CD14-positive monocyte (primary cell): ENCODE data around the gene AANAT. TPM values are rescaled to one million over a fixed set of nuclear protein-coding genes. Genes with fewer than 3 reads are reported as not detected.

ENCODE experiments used
- DNase-seq, 3 donors: peaks; one replicate each; pipeline ENCODE4 v3.0.0-alpha.2; 2011 to 2022
- H2AFZ ChIP-seq: 2 replicates; pipeline ENCODE4 v1.6.0; 2012; ENCODE audit warnings: mild to moderate bottlenecking, low read depth, low read length, inconsistent platforms; ENCODE audit not compliant: insufficient read depth, poor library complexity, severe bottlenecking
- H3K27ac ChIP-seq, 2 donors: 1 replicate in 1 of 2; 2 replicates in 1 of 2; pipeline ENCODE4 v1.5.1; 2012 to 2013; ENCODE audit warnings: low read length in 2 of 2, control low read depth in 1 of 2, inconsistent platforms in 1 of 2, low read depth in 1 of 2, mild to moderate bottlenecking in 1 of 2
- H3K27me3 ChIP-seq, 2 donors: one replicate each; pipeline versions ENCODE4 v1.6.0 to v1.6.1; 2011 to 2013; ENCODE audit warnings: low read length in 2 of 2; ENCODE audit not compliant: control insufficient read depth in 2 of 2, insufficient read depth in 2 of 2
- H3K36me3 ChIP-seq, 2 donors: replicated peaks in 1 of 2; 1 replicate in 1 of 2; 2 replicates in 1 of 2; pipeline versions ENCODE4 v1.5.1 to v1.6.1; 2012 to 2013; ENCODE audit warnings: low read length in 2 of 2, control low read depth in 1 of 2, inconsistent platforms in 1 of 2, mild to moderate bottlenecking in 1 of 2; ENCODE audit not compliant: insufficient read depth in 2 of 2, control insufficient read depth in 1 of 2
- H3K4me1 ChIP-seq, 2 donors: 1 replicate in 1 of 2; 2 replicates in 1 of 2; pipeline versions ENCODE4 v1.5.1 to v1.6.1; 2012 to 2013; ENCODE audit warnings: low read length in 2 of 2, control low read depth in 1 of 2, inconsistent platforms in 1 of 2, mild to moderate bottlenecking in 1 of 2, moderate library complexity in 1 of 2; ENCODE audit not compliant: insufficient read depth in 2 of 2, control insufficient read depth in 1 of 2
- H3K4me2 ChIP-seq: replicated peaks from 2 replicates; pipeline ENCODE3; 2012; ENCODE audit warnings: low read length, moderate library complexity, mild to moderate bottlenecking; ENCODE audit not compliant: poor library complexity, severe bottlenecking; ENCODE audit errors: extremely low read depth
- H3K4me3 ChIP-seq, 3 experiments: fragments of 200-600 bp in 1 of 3; sonication (generic) in 1 of 3; replicated peaks in 1 of 3; 1 replicate in 2 of 3; 2 replicates in 1 of 3; pipeline ENCODE4 v1.5.1; 2011 to 2013; ENCODE audit warnings: low read length in 3 of 3, mild to moderate bottlenecking in 3 of 3, control low read depth in 2 of 3, low read depth in 2 of 3, inconsistent platforms in 1 of 3, moderate library complexity in 1 of 3
- H3K79me2 ChIP-seq: 2 replicates; pipeline ENCODE4 v1.6.0; 2012; ENCODE audit warnings: mild to moderate bottlenecking, control low read depth, inconsistent platforms, low read length, moderate library complexity; ENCODE audit not compliant: insufficient read depth
- H3K9ac ChIP-seq: 2 replicates; pipeline ENCODE4 v1.6.0; 2017; ENCODE audit warnings: low read length, mild to moderate bottlenecking; ENCODE audit not compliant: insufficient read depth, poor library complexity, severe bottlenecking
- H3K9me3 ChIP-seq, 2 donors: replicated peaks in 1 of 2; 1 replicate in 1 of 2; 2 replicates in 1 of 2; pipeline versions ENCODE4 v1.5.1 to v1.6.1; 2012 to 2013; ENCODE audit warnings: low read length in 2 of 2, control low read depth in 1 of 2; ENCODE audit not compliant: control insufficient read depth in 1 of 2, insufficient read depth in 1 of 2
- H4K20me1 ChIP-seq: 2 replicates; pipeline ENCODE4 v1.6.0; 2012; ENCODE audit warnings: mild to moderate bottlenecking, low read length, control low read depth, moderate library complexity; ENCODE audit not compliant: insufficient read depth
- H3K27ac Mint-ChIP-seq, 7 donors: one replicate each; pipeline ENCODE4 v1.8.0; 2020; ENCODE audit warnings: mild to moderate bottlenecking in 7 of 7, mixed read lengths in 7 of 7, moderate library complexity in 6 of 7, inconsistent platforms in 2 of 7
- H3K27me3 Mint-ChIP-seq, 3 donors: one replicate each; pipeline ENCODE4 v1.8.0; 2021 to 2022; ENCODE audit warnings: low read depth in 3 of 3, mild to moderate bottlenecking in 3 of 3, mixed read lengths in 3 of 3, moderate library complexity in 3 of 3, inconsistent platforms in 1 of 3
- H3K36me3 Mint-ChIP-seq, 2 donors: one replicate each; pipeline ENCODE4 v1.8.0; 2020; ENCODE audit warnings: mixed read lengths in 2 of 2, inconsistent platforms in 1 of 2, mild to moderate bottlenecking in 1 of 2
- H3K4me1 Mint-ChIP-seq: one replicate; pipeline ENCODE4 v1.8.0; 2020; ENCODE audit warnings: mild to moderate bottlenecking, mixed read lengths
- H3K4me3 Mint-ChIP-seq, 2 donors: one replicate each; pipeline ENCODE4 v1.8.0; 2020; ENCODE audit warnings: mild to moderate bottlenecking in 2 of 2, mixed read lengths in 2 of 2, moderate library complexity in 1 of 2
- H3K9me3 Mint-ChIP-seq, 7 donors: one replicate each; pipeline ENCODE4 v1.8.0; 2020 to 2022; ENCODE audit warnings: mixed read lengths in 7 of 7, mild to moderate bottlenecking in 6 of 7, moderate library complexity in 6 of 7, inconsistent platforms in 2 of 7
- WGBS: methylation state at CpG from one replicate; pipeline ENCODE4 v1.1.5; 2013; ENCODE audit warnings: missing lambda C conversion rate; ENCODE audit not compliant: insufficient coverage; 5-methylcytosine and 5-hydroxymethylcytosine counted together
- intact Hi-C, 2 donors: fragments of 100-400 bp; cut with micrococcal nuclease; formaldehyde crosslinking; loops; one replicate each; pipeline versions ENCODE4 v1.15.0 to v1.15.1; 2023
- polyA plus RNA-seq, 3 donors: library from polyadenylated mRNA; depleted of rRNA in 1 of 3; unstranded in 2 of 3; stranded (reverse) in 1 of 3; fragments of 300-500 nt in 2 of 3; fragments of >200 nt in 1 of 3; fragmentation: Illumina TruSeq in 2 of 3; gene quantifications; 1 replicate in 2 of 3; 2 replicates in 1 of 3; pipeline ENCODE4 v1.2.3, GENCODE V29; 2012 to 2021
- TF ChIP-seq, protein P1 (sequence below): fragments of 200-600 bp; IDR thresholded peaks from one replicate; pipeline ENCODE4 v1.8.0; 2022; ENCODE audit warnings: antibody characterized with exemption, mild to moderate bottlenecking

AANAT gene
- polyA plus RNA-seq, 3 donors: not detected

DNA sequence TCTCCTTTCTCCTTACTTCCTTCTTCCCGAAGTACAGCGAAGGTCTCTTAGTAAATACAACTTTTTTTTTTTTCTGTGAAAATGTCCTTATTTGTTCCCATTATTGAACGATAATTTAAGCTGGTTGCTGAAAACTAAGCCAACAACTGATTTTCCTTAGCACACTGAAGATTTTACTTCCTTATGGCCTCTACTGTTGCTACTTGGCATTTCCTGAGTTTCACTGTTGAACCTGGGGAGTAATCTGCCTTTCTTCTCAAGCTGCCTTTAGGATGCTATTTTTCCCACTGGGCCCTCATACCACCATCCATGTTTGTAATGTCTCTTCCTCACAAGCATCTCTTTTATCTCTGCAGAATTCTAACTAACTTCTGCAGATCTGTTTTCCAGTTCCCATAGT, 40.5 kb upstream of the AANAT start:
- TF ChIP-seq, protein P1, sequence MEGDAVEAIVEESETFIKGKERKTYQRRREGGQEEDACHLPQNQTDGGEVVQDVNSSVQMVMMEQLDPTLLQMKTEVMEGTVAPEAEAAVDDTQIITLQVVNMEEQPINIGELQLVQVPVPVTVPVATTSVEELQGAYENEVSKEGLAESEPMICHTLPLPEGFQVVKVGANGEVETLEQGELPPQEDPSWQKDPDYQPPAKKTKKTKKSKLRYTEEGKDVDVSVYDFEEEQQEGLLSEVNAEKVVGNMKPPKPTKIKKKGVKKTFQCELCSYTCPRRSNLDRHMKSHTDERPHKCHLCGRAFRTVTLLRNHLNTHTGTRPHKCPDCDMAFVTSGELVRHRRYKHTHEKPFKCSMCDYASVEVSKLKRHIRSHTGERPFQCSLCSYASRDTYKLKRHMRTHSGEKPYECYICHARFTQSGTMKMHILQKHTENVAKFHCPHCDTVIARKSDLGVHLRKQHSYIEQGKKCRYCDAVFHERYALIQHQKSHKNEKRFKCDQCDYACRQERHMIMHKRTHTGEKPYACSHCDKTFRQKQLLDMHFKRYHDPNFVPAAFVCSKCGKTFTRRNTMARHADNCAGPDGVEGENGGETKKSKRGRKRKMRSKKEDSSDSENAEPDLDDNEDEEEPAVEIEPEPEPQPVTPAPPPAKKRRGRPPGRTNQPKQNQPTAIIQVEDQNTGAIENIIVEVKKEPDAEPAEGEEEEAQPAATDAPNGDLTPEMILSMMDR: no peak
- Histone ChIP-seq H3K27me3 (no peaks in the 10 kb centered on the region), H3K4me3 (no peak overlapping the region), H3K4me2 (no peak overlapping the region), H3K36me3 (no peaks in the 10 kb centered on the region), H3K79me2 (peaks cover 20% of the 10 kb centered on the region), H3K27ac (no peak overlapping the region), H2AFZ (no peak overlapping the region), H3K4me1 (no peaks in the 10 kb centered on the region), H3K9ac (no peak overlapping the region), H4K20me1 (peaks cover 52% of the 10 kb centered on the region), H3K9me3 (no peaks in the 10 kb centered on the region)
- H3K4me1 Mint-ChIP-seq: peaks cover 15% of the 10 kb centered on the region
- peak overlapping the region in 1 of 7 donors; percentile 3 for H3K27ac Mint-ChIP-seq
- H3K9me3 Mint-ChIP-seq: no peaks in the 10 kb centered on the region
- H3K4me3 Mint-ChIP-seq: no peak overlapping the region
- WGBS: 85% methylated on average over 3 of the region's 3 CpGs
- peaks cover 12 to 19% of the 10 kb centered on the region in 2 donors for H3K36me3 Mint-ChIP-seq
- intact Hi-C loops: no loop called here
- H3K27me3 Mint-ChIP-seq: no peaks in the 10 kb centered on the region
- no peak for DNase-seq

DNA sequence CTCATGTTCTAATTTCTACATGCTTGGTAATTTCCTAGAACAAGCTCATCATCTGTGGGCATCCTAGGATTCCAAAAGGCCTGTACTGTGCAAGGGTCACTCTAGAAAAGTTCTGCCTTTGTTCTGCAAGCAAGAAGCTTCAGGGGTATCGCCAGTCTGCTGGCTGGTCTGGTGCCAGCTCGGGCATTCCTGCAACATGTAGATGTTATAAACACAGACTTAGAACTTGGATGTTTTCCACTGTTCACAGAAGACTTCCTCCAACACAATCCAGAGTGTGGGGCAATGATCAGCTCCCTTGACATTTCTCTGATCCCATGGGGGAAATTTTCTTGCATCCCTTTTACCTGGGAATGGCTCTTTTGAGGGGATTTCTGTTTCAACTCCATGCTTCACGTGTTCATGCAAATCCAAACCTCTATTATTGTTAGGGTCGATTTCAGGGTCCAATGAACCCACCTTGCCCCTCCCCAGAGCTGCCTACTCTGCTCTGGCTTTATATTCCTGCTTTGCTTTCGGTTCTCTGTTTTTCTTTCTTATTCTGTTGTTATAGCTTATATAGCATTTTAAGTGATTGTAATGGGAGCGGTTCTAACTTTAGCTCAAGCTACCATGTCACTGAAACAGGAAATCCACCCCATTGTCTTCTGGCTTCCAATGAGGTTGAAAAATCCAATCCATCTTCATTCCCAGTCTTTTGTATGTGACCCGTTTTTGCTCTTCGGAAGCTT, 39.7 kb upstream of the AANAT start:
- Histone ChIP-seq H2AFZ (no peak overlapping the region), H3K4me1 (no peaks in the 10 kb centered on the region), H3K27ac (no peak overlapping the region), H3K4me3 (no peak overlapping the region), H4K20me1 (peaks cover 52% of the 10 kb centered on the region), H3K36me3 (no peaks in the 10 kb centered on the region), H3K27me3 (no peaks in the 10 kb centered on the region), H3K79me2 (peaks cover 28% of the 10 kb centered on the region), H3K9me3 (no peaks in the 10 kb centered on the region), H3K4me2 (no peak overlapping the region), H3K9ac (no peak overlapping the region)
- no peaks in the 10 kb centered on the region for H3K9me3 Mint-ChIP-seq
- peak overlapping the region in 2 of 7 donors; percentile 13 to 41 for H3K27ac Mint-ChIP-seq
- H3K4me3 Mint-ChIP-seq: no peak overlapping the region
- peaks cover 16% of the 10 kb centered on the region for H3K4me1 Mint-ChIP-seq
- DNase-seq: no peak
- TF ChIP-seq, protein P1: no peak
- 82% methylated on average over 3 of the region's 8 CpGs for WGBS
- peaks cover 8 to 12% of the 10 kb centered on the region in 2 donors for H3K36me3 Mint-ChIP-seq
- intact Hi-C loops: no loop called here
- no peaks in the 10 kb centered on the region for H3K27me3 Mint-ChIP-seq
